IPS-15b (cell line): Measurements from ENCODE around the gene WIZ.
"Not testable (repeated sequence)": the region's sequence is repeated elsewhere in the genome, so short reads cannot be mapped to it uniquely, and the experiment has no call there.

Source experiments
- H3K27me3 ChIP-seq: one replicate; pipeline ENCODE4 v1.6.1; 2013; ENCODE audit warnings: low read length; ENCODE audit not compliant: control insufficient read depth, insufficient read depth
- H3K36me3 ChIP-seq: one replicate; pipeline ENCODE4 v1.6.1; 2013; ENCODE audit warnings: low read length; ENCODE audit not compliant: control insufficient read depth, insufficient read depth
- H3K4me1 ChIP-seq: one replicate; pipeline ENCODE4 v1.6.1; 2013; ENCODE audit warnings: mild to moderate bottlenecking, low read length; ENCODE audit not compliant: control insufficient read depth, insufficient read depth
- H3K4me3 ChIP-seq: one replicate; pipeline ENCODE4 v1.5.1; 2013; ENCODE audit warnings: low read depth, low read length
- H3K9ac ChIP-seq: one replicate; pipeline ENCODE4 v1.6.1; 2013; ENCODE audit warnings: low read depth, mild to moderate bottlenecking, low read length
- H3K9me3 ChIP-seq: one replicate; pipeline ENCODE4 v1.6.1; 2013; ENCODE audit warnings: mild to moderate bottlenecking, low read length; ENCODE audit not compliant: control insufficient read depth, insufficient read depth

The WIZ gene

DNA sequence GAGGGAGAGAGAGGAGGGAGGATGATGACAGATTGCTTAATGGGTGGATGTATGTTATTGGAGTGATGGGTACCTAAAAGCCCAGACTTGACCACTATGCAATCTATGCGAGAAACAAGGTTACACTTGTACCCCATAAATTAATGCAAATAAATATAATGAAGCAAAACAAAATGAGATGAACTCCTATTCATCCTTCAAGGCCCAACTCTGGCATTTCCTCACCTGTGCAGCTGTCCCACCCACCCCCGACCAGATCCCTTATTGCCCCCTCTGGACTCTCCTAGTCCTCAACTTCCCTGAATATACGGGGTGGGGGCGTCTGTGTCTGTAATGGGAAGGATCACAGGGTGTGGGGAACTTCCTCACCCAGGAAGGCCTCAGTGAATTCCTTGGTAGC lies 25.4 kb upstream of the WIZ start:
- Histone ChIP-seq H3K36me3 (no peaks in the 10 kb centered on the region), H3K4me3 (no peak overlapping the region), H3K9me3 (no peaks in the 10 kb centered on the region), H3K4me1 (no peaks in the 10 kb centered on the region), H3K27me3 (peaks cover 10% of the 10 kb centered on the region), H3K9ac (no peak overlapping the region)

DNA sequence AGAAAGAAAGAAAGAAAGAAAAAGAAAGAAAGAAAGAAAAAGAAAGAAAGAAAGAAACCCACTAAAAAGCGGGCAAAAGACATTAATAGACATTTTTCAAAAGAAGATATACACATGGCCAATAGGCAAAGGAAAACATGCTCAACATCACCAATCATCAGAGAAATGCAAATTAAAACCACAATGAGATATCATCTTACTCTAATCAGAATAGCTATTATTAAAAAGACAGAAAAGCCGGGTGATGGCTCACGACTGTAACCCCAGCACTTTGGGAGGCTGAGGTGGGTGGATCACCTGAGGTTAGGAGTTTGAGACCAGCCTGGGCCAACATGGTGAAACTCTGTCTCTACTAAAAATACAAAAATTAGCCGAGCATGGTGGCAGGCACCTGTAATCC lies 24.1 kb upstream of the WIZ start:
- not testable (repeated sequence) for H3K9ac ChIP-seq, H3K9me3 ChIP-seq, H3K4me3 ChIP-seq, H3K4me1 ChIP-seq, H3K36me3 ChIP-seq
- H3K27me3 ChIP-seq = peaks cover 23% of the 10 kb centered on the region

GRCh38 chr19:15471639-15472101 lies 21.9 kb upstream of the WIZ start:
- Histone ChIP-seq H3K27me3 (peaks cover 44% of the 10 kb centered on the region), H3K4me3 (peak overlapping the region; percentile 30), H3K36me3 (peaks cover 2% of the 10 kb centered on the region), H3K9me3 (no peaks in the 10 kb centered on the region), H3K4me1 (no peaks in the 10 kb centered on the region), H3K9ac (no peak overlapping the region)

- Histone ChIP-seq H3K36me3 (peaks cover 2% of the 10 kb centered on the region), H3K27me3 (peaks cover 51% of the 10 kb centered on the region), H3K4me3 (peak overlapping the region; percentile 77), H3K4me1 (no peaks in the 10 kb centered on the region), H3K9ac (no peak overlapping the region), H3K9me3 (no peaks in the 10 kb centered on the region)
Measured at GRCh38 chr19:15469513-15470297, 19.9 kb upstream of the WIZ start.

DNA sequence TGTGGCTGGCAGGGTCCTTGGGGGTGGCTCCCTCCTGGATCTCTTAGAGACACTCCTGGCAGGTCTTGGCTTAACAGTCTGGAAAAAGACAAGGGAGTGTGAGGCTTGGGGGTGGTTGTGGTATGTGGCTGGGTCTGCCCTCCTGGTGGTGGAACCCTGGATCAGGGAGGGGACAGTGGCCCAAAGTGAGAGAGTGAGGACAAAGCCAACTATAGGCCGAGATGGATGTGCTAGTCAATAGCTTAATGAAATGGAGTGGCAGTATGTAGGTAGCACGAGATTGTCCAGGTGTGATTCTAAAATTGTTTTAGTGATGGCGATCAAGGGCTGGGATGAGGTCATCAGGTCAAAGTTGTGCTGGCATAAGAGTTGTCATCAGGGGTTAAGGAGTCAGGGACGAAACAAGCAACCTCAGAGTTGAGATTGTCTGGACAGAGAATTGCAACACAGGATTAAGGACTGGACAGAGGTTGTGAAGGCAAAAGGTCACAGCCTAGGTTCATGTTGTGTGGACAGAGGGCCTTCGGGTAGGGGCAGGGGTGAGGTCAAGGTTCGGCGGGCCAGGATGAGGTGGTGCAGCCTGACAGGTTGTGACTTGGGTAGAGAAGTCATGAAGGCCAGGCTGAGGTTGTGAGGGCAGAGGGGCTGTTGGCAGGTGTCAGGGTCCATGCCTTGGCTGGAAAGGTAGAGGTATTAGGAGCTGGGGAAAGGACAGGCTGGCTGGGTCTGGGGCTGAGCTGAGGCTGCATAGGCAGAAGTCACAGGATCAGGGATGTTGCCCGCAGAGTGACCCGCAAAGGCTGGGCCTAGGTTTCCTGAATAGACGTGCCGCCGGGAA lies 19.1 kb upstream of the WIZ start:
- peak overlapping the region; percentile 77 for H3K4me3 ChIP-seq
- H3K4me1 ChIP-seq = no peaks in the 10 kb centered on the region
- peaks cover 2% of the 10 kb centered on the region for H3K36me3 ChIP-seq
- H3K9me3 ChIP-seq = no peaks in the 10 kb centered on the region
- no peak overlapping the region for H3K9ac ChIP-seq
- H3K27me3 ChIP-seq = peaks cover 54% of the 10 kb centered on the region

DNA sequence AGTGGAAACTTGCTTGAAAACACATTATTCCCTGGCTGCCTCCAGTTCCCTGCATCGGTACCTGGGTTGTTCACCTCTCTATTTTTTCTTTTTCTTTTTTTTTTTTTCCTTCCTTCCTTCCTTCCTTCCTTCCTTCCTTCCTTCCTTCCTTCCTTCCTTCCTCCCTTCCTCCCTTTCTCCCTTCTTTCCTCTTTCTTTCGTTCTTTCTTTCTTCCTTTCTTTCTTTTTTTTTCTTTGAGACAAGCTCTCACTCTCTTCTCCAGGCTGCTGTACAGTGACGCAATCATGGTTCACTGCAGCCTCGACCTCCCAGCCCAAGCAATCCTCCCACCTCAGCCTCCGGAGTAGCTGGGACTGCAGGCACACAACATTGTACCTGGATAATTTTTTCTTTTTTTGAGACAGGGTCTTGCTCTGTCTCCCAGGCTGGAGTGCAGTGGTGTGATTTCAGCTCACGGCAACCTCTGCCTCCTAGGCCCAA lies 18.0 kb upstream of the WIZ start:
- peaks cover 58% of the 10 kb centered on the region for H3K27me3 ChIP-seq

DNA sequence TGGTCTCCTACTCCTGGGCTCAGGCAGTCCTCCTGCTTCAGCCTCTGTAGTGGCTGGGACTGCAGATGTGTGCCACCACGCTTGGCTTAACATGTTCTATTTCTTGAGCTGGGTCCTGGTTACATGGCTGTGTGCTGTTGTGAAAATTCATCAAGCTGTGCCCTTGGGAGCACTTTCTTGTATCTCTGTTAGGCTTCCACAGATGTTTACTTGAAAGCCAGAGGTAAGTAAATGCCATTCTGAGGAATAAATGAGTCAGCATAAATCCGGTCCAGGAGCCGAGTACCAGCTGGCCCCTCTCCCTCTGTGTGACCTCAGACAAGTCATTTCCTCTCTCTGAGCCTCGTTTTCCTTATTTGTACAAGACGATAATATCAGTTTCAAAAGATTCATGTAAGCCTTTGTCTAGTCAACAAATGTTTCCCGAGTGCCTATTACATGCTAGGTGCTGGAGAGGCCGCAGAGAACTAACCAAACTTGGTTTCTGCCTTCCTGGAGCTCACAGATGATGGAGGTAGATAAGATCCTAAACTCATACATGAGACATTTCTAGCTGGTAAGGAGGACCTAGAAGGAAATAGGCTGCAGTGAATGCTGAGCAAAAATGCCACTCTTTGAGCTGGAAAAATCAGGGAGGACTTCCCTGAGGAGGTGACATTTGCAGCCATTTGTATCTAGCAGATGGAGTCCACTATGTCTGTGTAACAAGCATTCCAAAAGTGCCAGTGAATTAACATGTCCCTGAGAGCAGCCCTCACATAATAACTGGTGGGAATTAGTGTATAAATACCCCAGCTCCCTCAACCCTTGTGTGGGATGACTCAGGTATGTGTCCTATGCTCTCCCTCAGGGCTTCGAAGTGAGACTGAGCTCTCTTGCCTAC lies 17.3 kb upstream of the WIZ start:
- no peak overlapping the region for H3K9ac ChIP-seq
- no peak overlapping the region for H3K4me3 ChIP-seq
- H3K9me3 ChIP-seq = no peaks in the 10 kb centered on the region
- peaks cover 2% of the 10 kb centered on the region for H3K36me3 ChIP-seq
- no peaks in the 10 kb centered on the region for H3K4me1 ChIP-seq
- H3K27me3 ChIP-seq = peaks cover 54% of the 10 kb centered on the region

More for the DNA sequence above, 18.0 kb upstream of the WIZ start:
- Histone ChIP-seq H3K9me3 (no peaks in the 10 kb centered on the region), H3K4me1 (no peaks in the 10 kb centered on the region), H3K9ac (no peak overlapping the region), H3K36me3 (peaks cover 2% of the 10 kb centered on the region), H3K4me3 (no peak overlapping the region)

DNA sequence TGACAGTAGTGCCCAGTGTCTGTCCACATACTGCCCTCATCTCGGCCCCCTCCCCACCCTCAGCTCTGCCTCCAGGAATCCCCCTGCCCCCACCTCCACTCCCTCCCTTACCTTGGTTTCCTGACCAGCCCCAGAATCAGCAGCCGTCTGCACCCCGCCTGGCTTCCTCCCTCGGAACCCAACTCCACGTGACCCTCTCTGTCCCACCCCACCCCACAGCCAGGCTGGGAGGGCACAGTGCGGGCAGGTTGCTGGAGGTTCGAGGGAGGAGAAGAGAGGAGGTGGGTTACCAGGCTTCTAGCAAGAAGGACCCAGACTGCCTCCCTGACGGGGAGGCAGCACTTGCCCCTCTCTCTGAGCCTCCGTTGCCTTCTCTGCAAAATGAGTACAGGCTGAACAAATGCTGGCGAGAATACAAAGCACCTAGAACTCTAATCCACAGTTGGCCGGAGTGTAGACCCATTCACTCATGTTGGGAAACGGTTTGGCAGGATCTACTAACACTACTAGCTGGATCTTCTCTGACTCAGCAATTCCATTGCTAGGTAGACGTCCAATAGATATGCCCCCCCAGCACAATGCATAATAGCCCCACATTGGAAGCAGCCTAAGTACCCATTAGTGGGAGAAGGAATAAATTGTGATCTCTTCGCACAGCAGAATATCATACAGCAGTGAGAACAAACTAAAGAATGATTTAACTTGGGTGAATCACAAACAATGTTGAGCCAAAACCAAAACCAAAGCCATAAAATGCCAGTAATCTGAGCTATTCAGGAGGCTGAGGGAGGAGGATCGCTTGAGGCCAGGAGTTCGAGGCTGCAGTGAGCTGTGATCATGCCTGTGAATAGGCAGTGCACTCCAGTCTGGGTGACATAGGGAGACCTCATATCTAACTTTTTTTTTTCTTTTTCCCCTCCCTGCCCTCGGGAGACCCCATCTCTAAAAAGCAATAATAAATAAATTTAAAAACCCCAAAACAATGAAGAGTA lies 14.9 kb upstream of the WIZ start, which contains the start of gene RASAL3:
Gene RASAL3, minus strand, starts transcription at position 151 of the 992 bp plus-strand sequence. CDS start 186 bp downstream, outside the sequence.
- Histone ChIP-seq H3K4me3 (peak within 1 kb of the TSS; percentile 51), H3K36me3 (peaks cover under 1% of the 10 kb centered on the region), H3K9ac (peak within 1 kb of the TSS; percentile 76), H3K9me3 (no peaks in the 10 kb centered on the region), H3K4me1 (no peaks in the 10 kb centered on the region), H3K27me3 (peaks cover 54% of the 10 kb centered on the region)

- H3K4me1 ChIP-seq = no peaks in the 10 kb centered on the region
- no peaks in the 10 kb centered on the region for H3K36me3 ChIP-seq
- peak overlapping the region; percentile 76 for H3K9ac ChIP-seq
- no peaks in the 10 kb centered on the region for H3K9me3 ChIP-seq
- H3K4me3 ChIP-seq = peak overlapping the region; percentile 51
- H3K27me3 ChIP-seq = peaks cover 54% of the 10 kb centered on the region
Measured at GRCh38 chr19:15463861-15464371, 14.2 kb upstream of the WIZ start.

DNA sequence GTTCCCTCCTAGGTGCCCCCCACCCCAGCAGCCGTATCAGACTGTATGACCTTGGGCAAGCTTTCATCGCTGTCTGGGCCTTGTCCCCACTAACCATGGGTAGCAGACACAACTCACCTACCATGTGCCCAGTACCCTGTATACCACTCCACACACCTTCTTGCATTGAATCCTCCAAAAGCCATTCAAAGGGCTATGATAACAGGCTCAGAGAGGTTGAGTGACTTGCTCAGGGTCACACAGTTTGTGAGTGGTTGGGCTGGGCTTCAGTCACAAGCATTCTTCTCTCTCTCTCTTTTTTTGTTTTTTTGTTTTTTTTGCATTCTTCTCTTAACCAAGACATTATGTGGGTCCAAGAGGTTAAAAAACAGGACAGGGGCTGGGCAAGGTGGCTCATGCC lies 11.9 kb upstream of the WIZ start:
- H3K4me1 ChIP-seq = peaks cover 2% of the 10 kb centered on the region
- H3K36me3 ChIP-seq = no peaks in the 10 kb centered on the region
- no peak overlapping the region for H3K4me3 ChIP-seq
- no peaks in the 10 kb centered on the region for H3K9me3 ChIP-seq
- H3K9ac ChIP-seq = no peak overlapping the region
- peaks cover 51% of the 10 kb centered on the region for H3K27me3 ChIP-seq
